SIG-M5 treated with dmso at 0.1 percent for 504 hours (cell line): ENCODE measurements around the gene KCNC3.

Experiments used
- DNase-seq: peaks from one replicate; lab custom pipeline; 2025; ENCODE audit not compliant: unreplicated experiment; lab: John Stamatoyannopoulos, UW

KCNC3 gene

GRCh38 chr19:50328224-50328872 is 829 bp downstream of the KCNC3 start:
- DNase-seq: no peak

- no peak for DNase-seq
These were observed 1.5 kb downstream of the KCNC3 start for GRCh38 chr19:50327461-50328223.

DNA sequence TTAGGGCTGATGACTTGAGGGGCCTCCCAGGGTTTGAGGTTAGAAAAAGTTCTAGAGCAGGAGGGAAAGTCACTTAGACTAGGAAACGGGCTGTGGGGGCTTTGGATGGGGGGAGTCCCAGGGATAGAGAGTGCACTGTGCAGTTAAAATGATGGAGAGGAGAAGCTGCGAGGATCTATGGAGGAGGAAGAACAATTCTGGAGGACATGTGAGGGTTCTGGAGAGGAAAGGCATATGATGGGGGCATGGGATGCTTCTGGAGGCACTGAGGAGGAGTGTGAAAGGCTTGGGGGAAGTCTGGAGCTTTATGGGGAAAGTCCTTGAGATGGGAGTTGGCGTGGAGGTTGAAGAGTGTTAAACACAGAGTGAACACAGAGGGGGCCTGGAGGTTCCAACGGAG is 2.2 kb downstream of the KCNC3 start:
- DNase-seq: no peak

- DNase-seq: no peak
These were observed 3.0 kb downstream of the KCNC3 start for GRCh38 chr19:50326101-50326664.

DNA sequence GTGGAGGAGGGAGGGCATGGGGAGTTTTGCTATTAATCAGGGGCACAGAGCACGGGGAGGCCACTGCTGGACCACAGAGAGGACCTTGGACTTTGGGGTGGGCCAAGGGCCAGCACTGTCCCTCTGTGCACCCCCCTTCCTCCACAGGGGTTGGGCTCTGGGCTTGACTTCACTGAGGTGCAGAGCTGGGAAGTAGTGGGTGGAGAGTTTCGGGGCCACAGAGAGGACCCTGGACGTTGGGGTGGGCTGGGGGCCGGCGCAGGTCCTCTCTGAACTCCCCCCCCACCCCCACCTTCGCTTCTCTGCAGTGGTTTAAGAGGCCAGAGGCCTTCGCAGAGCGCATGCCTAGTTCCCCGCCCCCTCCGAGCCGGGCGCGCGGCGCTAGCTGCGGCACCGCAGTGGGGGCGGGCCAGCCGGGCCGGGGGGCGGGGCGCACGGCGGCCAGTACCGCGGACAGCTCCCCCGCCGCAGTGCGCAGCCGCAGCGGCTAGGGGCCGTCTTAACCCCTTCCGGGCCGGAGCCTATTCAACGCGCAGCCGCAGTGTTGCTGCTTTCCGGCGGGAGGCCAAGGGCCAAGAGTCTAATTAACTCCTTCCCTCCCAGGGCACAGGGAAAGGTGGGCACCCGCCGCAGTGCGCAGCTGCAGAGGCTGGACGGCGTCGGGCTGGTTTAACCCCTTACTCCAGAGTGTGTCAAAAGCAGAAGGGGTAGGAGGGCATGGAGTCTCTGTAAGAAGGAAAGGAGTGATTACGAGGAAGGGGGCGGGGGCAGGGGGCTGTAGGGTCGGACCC is 3.7 kb downstream of the KCNC3 start:
- peak; percentile 70 for DNase-seq

- DNase-seq: no peak
These were observed 4.8 kb downstream of the KCNC3 start for GRCh38 chr19:50324331-50324730.

DNA sequence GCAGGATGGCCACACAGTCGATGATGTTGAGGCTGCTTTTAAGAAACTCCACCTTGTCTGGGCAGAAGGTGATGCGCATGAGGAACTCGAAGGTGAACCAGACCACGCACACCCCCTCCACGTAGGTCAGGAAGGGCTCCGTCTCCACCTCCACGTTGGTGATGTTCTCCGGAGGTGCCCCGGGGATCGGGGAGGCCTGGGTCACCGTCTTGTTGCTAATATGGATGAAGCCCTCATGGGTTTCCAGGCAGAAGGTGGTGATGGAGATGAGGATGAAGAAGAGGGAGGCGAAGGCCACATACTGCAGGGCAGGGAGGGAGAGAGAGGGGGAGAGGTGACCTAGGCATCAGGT is 5.4 kb downstream of the KCNC3 start:
- DNase-seq: no peak

DNA sequence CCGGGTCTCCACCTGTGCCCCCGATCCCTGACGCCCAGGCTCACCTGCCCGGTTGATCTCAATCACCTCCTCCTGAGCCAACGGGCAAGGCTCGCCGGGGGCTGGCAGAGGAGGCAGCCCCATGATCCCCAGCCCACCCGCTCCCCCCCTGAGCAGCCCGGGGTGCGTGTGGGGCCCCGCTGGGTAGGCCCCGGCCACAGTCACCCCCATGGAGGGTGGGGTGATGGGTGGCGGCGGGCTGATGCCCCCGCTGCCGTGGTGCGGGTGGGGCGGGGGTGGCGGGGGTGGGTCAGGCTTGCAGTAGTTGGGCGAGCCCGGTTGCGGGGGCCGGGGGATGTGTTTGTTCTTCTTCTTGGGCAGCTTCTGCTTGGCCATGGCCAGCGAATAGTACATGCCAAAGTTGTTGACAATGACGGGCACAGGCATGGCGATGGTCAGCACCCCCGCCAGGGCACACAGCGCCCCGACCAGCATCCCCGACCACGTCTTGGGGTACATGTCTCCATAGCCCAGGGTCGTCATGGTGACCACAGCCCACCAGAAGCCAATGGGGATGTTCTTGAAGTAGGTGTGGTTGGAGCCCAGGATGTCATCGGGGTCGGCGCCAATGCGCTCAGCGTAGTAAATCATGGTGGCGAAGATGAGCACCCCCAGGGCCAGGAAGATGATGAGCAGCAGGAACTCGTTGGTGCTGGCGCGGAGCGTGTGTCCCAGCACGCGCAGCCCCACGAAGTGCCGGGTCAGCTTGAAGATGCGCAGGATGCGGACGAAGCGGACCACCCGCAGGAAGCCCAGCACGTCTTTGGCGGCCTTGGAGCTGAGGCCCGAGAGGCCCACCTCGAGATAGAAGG is 6.0 kb downstream of the KCNC3 start:
- DNase-seq: no peak

GRCh38 chr19:50322234-50322633 is 6.9 kb downstream of the KCNC3 start:
- no peak for DNase-seq

DNA sequence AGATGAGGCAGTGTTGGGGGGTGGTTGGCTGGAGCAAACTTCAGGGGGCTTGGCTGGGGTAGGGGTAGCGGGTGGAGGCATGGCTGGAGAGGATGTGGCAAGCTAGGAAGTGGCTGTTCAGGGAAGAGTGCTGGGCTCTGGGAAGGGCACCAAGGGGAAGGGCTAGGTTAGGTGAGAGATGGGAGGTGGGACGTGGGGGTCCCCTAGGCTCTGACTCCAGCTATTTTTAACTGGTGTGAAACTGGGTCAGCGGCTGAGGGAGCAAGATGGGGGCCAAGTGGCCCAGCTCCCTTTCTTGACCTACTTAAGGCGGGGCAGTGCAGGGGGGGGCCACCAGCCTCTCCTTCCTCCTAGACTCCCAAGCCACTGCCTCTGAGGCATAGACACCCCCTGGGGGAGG is 7.3 kb downstream of the KCNC3 start:
- no peak for DNase-seq

GRCh38 chr19:50320596-50320995 is 8.6 kb downstream of the KCNC3 start:
- DNase-seq: no peak

DNA sequence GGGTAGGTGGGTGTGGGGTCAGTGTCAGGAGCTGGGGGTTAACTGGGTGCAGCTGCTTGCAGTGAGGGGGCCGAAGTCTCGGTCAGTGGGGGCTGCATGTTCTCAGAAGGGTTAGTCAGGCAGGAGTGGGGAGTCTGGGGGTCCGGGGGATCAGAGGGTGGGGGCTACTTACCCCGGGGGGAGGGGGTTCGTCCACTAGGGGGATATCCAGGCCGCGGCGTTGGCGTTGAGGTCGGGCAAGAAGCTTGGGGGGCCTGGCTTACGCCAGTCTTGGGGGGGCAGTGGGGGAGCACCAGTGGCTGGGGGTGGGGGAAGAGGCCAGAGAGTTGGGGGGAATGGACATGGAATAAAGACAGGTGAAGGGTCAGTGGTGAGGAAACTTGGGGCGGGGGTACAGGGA is 9.1 kb downstream of the KCNC3 start:
- DNase-seq: no peak

- DNase-seq: no peak
These were observed 10.0 kb downstream of the KCNC3 start for GRCh38 chr19:50319156-50319555.

- DNase-seq: no peak
These were observed 10.7 kb downstream of the KCNC3 start for GRCh38 chr19:50318438-50318837.

DNA sequence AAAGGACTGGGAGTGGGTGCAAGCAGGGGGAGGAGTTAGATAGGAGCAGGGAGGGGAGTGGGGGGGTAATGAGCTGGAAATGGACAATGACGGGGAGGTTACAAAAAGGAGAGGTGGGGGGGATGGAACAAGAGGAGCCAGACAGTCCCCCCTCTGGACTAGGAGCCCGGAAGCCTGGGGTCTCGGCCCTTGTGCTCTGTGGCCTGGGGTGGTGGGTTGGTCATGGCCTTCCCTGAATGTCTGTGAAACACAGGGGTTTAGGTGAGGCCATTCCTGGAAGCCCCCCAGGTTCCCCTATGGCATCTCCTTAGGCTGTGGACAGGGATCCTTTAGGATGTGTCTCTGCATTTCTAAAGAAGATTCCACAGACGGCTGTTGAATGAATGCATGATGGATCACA is 12.1 kb downstream of the KCNC3 start:
- DNase-seq: no peak

DNA sequence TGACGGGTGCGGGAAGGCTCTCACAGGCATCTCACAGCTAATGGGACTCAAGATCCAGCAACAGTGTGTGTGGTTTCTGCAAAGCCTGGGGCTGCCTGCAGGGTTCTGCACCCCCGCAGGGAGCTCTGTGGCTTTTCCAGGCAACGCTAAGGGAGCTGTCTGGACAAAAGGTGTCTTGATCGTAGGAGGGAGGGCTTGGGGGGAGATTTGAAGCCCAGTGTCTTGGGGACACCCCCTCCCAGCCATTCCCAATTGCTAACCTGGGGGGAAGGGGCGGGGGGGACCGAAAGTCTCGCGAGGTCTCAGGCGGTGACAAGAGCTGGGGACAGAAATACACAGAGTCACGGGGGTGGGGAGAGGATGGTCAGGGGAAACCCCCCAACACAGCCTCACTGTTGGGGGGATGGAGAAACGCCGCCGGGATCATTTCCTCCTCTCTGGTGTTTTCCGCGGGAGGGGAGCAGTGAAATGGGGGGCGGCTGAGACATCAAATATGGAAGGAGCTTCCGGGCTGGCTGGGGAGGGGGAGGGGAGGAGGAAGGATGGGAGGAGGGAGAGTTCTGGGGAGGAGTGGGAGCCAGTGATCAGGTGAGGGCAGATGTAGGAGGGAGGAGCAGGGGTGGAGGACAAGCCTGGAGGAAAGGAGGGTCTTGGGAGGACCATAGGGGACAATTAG is 13.3 kb downstream of the KCNC3 start:
- peak; percentile 27 for DNase-seq

DNA sequence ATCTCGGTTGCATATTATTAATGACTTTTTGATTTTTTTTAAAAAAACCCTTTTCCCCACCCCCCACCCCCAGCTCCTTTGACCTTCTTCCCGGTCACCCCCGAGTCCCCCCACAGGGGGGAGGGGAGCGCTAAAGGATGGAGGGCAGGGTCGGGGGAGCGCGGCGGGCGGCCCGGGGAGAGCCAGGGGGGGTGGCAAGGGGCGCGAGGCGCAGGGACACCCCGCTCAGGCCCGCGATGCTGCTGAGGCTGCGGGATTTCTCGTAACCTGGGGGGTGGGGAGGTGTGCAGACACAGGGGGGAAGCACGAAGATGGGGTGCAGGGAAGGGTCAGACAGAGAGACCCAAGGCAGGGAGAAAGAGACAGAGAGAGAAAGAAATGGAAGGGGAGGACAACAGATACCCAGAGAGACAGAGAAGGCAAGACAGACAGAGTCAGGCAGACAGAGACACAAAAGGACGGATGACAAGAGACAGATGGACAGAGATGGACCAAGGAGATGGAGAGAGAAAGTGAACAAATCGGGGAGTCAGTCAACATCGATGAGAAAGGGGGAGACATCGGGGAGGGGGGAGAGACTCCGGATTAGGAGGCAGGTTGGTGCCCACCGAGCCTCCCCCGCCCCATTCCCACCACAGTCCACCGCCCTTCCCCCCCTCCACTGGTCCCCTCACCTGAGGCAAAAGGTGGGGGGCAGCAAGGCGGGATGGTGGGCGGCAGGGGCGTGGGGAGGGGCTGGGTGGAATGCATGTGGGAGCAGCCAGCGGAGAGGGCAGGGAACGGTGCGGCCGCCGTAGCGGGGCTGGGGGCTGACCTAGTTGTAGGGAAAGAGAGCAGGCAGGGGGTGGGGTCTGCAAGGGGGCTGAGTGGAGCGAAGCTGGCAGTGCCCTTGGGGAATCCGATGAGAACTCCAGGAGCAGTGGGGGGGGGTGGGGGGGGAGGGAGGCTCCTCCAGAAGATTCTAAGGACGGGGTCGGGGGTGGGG is 14.2 kb downstream of the KCNC3 start:
- DNase-seq: no peak

- no peak for DNase-seq
These were observed 15.2 kb downstream of the KCNC3 start for GRCh38 chr19:50313812-50314536.
